Keratinocyte (primary cell): ENCODE results near the gene CFAP20.

ENCODE experiments used
- EZH2 ChIP-seq: IDR thresholded peaks from one replicate; pipeline ENCODE4 v1.6.1; 2012; ENCODE audit warnings: inconsistent platforms, mild to moderate bottlenecking, low read length, moderate library complexity
- TF ChIP-seq, protein P1 (sequence below), 3 experiments: IDR thresholded peaks in 1 of 3; conservative IDR thresholded peaks in 1 of 3; optimal IDR thresholded peaks in 1 of 3; 2 replicates in 2 of 3; 3 replicates in 1 of 3; pipeline versions ENCODE3 to v1.5.1; 2011; ENCODE audit warnings: low read length in 3 of 3, mild to moderate bottlenecking in 3 of 3, moderate library complexity in 2 of 3, control low read depth in 1 of 3, inconsistent platforms in 1 of 3; ENCODE audit not compliant: insufficient read depth in 2 of 3; ENCODE audit errors: extremely low read depth in 1 of 3

DNA sequence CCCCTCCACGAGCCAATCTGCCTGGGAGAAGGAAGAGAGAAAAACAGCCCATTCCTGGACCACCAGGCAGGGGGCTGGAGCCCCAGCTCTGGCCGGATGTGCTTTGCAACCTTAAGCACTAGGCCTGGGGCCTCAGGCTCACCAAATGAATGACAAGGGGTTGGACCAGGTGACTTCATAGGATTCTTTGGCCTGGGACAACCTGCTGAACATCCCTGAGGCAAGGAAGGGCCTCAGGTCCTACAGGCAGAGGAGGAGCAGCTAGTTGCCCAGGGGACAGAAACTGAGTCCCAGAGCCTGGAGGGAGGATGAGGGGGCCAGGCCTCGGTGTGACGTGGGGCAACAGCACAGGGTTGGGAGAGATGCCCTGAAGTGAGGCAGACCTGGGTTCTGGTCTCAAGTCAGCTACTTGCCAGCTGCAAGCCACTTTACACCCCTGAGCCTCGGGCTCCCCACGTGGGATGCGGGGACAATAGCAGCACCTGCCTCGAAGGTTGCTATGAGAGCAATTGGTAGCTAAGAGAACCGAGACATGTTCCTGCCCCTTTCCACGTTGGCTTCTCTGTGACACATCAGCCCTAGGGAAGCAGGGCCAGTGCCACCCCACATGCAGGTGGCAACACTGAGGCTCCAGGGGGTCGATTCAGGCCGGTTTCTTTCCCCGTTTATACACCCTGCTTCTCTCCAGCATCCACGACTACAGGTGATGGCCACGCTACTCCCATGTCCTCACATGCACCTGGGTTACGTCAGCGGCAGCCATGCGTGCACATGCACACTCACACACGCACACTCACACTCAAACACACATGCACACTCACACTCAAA lies 42.6 kb downstream of the CFAP20 start:
- no peak for TF ChIP-seq EZH2
- TF ChIP-seq, protein P1, sequence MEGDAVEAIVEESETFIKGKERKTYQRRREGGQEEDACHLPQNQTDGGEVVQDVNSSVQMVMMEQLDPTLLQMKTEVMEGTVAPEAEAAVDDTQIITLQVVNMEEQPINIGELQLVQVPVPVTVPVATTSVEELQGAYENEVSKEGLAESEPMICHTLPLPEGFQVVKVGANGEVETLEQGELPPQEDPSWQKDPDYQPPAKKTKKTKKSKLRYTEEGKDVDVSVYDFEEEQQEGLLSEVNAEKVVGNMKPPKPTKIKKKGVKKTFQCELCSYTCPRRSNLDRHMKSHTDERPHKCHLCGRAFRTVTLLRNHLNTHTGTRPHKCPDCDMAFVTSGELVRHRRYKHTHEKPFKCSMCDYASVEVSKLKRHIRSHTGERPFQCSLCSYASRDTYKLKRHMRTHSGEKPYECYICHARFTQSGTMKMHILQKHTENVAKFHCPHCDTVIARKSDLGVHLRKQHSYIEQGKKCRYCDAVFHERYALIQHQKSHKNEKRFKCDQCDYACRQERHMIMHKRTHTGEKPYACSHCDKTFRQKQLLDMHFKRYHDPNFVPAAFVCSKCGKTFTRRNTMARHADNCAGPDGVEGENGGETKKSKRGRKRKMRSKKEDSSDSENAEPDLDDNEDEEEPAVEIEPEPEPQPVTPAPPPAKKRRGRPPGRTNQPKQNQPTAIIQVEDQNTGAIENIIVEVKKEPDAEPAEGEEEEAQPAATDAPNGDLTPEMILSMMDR (optimal IDR thresholded peaks at IDR 0.05 in 1 of 3, IDR thresholded peaks at IDR 0.05 in 1 of 3, conservative IDR thresholded peaks at IDR 0.05 in 1 of 3; ENCODE audit: extremely low read depth in 1 of 3, insufficient read depth in 2 of 3, low read length in 3 of 3): no peak
